SK-N-SH treated with all-trans-retinoic acid at 6 μM for 48 hours (cell line): ENCODE results near the gene NPR1.

Source experiments
- ESRRG ChIP-seq: fragments of 250-450 bp; sonication (Bioruptor Pico); IDR thresholded peaks from 2 replicates; pipeline ENCODE4 v1.6.1; 2021; ENCODE audit warnings: mild to moderate bottlenecking
- GLIS3 ChIP-seq: fragments of 250-450 bp; sonication (Bioruptor Pico); IDR thresholded peaks from 2 replicates; pipeline ENCODE4 v1.5.0; 2020; ENCODE audit warnings: mild to moderate bottlenecking, moderate library complexity
- OSR1 ChIP-seq: fragments of 250-450 bp; sonication (Bioruptor Pico); IDR thresholded peaks from 2 replicates; pipeline ENCODE4 v1.8.0; 2022; ENCODE audit warnings: moderate library complexity, mild to moderate bottlenecking, inconsistent platforms
- SNAI2 ChIP-seq: fragments of 250-450 bp; sonication (Bioruptor Pico); IDR thresholded peaks from 2 replicates; pipeline ENCODE4 v1.5.0; 2020; ENCODE audit warnings: mild to moderate bottlenecking, moderate library complexity
- TCF4 ChIP-seq: fragments of 250-450 bp; sonication (Bioruptor Pico); IDR thresholded peaks from 2 replicates; pipeline ENCODE4 v1.8.0; 2021; ENCODE audit warnings: mild to moderate bottlenecking, moderate library complexity, borderline replicate concordance
- TOX ChIP-seq: fragments of 250-450 bp; sonication (Bioruptor Pico); IDR thresholded peaks from 2 replicates; pipeline ENCODE4 v1.8.0; 2021; ENCODE audit warnings: mild to moderate bottlenecking, moderate library complexity, borderline replicate concordance
- ZC3H10 ChIP-seq: fragments of 250-450 bp; sonication (Bioruptor Pico); IDR thresholded peaks from 2 replicates; pipeline ENCODE4 v1.5.1; 2021; ENCODE audit warnings: mild to moderate bottlenecking, moderate library complexity
- ZFP3 ChIP-seq: fragments of 250-450 bp; sonication (Bioruptor Pico); IDR thresholded peaks from 2 replicates; pipeline ENCODE4 v1.5.0; 2020; ENCODE audit warnings: mild to moderate bottlenecking, moderate library complexity
- ZFP30 ChIP-seq: fragments of 450-650 bp; formaldehyde crosslinking; IDR thresholded peaks from 2 replicates; pipeline ENCODE4 v1.5.0; 2022; ENCODE audit warnings: mild to moderate bottlenecking, moderate library complexity
- ZNF70 ChIP-seq: fragments of 450-650 bp; formaldehyde crosslinking; IDR thresholded peaks from 2 replicates; pipeline ENCODE4 v1.5.0; 2020; ENCODE audit warnings: mild to moderate bottlenecking, moderate library complexity
- ZNF8 ChIP-seq: fragments of 450-650 bp; formaldehyde crosslinking; IDR thresholded peaks from 2 replicates; pipeline ENCODE4 v1.5.0; 2020; ENCODE audit warnings: mild to moderate bottlenecking, moderate library complexity
- TF ChIP-seq, protein P1 (sequence below): fragments of 250-450 bp; sonication (Bioruptor Pico); IDR thresholded peaks from 2 replicates; pipeline ENCODE4 v1.8.0; 2020; ENCODE audit warnings: mild to moderate bottlenecking, moderate library complexity, borderline replicate concordance
- TF ChIP-seq, protein P2 (sequence below): fragments of 250-450 bp; sonication (Bioruptor Pico); IDR thresholded peaks from 2 replicates; pipeline ENCODE4 v1.5.1; 2020; ENCODE audit warnings: low read depth, mild to moderate bottlenecking, moderate library complexity

DNA sequence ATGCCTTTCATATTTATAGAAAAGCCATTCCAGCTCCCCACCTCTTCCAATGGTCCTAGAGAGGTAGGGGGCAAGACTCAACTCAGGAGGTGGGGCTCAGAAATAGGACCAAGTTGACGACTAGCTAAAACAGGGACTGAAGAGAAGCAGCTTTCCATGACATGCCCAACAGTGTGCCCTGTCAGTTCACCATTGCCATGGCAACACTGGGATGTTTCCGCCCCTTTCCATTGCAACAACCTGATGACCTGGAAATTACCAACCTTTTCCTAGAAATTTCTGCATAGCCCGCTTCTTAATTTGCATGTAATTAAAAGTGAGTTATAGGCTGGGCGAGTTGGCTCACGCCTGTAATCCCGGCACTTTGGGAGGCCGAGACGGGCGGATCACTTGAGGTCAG lies 27.0 kb downstream of the NPR1 start:
- TF ChIP-seq ZNF8: no peak
- TF ChIP-seq, protein P1, sequence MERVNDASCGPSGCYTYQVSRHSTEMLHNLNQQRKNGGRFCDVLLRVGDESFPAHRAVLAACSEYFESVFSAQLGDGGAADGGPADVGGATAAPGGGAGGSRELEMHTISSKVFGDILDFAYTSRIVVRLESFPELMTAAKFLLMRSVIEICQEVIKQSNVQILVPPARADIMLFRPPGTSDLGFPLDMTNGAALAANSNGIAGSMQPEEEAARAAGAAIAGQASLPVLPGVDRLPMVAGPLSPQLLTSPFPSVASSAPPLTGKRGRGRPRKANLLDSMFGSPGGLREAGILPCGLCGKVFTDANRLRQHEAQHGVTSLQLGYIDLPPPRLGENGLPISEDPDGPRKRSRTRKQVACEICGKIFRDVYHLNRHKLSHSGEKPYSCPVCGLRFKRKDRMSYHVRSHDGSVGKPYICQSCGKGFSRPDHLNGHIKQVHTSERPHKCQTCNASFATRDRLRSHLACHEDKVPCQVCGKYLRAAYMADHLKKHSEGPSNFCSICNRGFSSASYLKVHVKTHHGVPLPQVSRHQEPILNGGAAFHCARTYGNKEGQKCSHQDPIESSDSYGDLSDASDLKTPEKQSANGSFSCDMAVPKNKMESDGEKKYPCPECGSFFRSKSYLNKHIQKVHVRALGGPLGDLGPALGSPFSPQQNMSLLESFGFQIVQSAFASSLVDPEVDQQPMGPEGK: no peak
- TF ChIP-seq ZFP3 (CRISPR knock-in tag): no peak
- no peak for TF ChIP-seq ZFP30 (CRISPR knock-in tag)
- TF ChIP-seq TCF4 (CRISPR knock-in tag): no peak
- no peak for TF ChIP-seq GLIS3 (CRISPR knock-in tag)
- TF ChIP-seq ZC3H10 (CRISPR knock-in tag): no peak
- TF ChIP-seq ESRRG (CRISPR knock-in tag): no peak
- no peak for TF ChIP-seq TOX (CRISPR knock-in tag)
- TF ChIP-seq SNAI2 (CRISPR knock-in tag): no peak
- TF ChIP-seq, protein P2, sequence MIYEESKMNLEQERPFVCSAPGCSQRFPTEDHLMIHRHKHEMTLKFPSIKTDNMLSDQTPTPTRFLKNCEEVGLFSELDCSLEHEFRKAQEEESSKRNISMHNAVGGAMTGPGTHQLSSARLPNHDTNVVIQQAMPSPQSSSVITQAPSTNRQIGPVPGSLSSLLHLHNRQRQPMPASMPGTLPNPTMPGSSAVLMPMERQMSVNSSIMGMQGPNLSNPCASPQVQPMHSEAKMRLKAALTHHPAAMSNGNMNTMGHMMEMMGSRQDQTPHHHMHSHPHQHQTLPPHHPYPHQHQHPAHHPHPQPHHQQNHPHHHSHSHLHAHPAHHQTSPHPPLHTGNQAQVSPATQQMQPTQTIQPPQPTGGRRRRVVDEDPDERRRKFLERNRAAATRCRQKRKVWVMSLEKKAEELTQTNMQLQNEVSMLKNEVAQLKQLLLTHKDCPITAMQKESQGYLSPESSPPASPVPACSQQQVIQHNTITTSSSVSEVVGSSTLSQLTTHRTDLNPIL (CRISPR knock-in tag): no peak
- no peak for TF ChIP-seq ZNF70 (CRISPR knock-in tag)
- no peak for TF ChIP-seq OSR1
